RPMI7951 (cell line): ENCODE results near the gene MS4A8. TPM values are rescaled to one million over a fixed set of nuclear protein-coding genes. Genes with fewer than 3 reads are reported as not detected.
"Not testable (repeated sequence)": the region's sequence is repeated elsewhere in the genome, so short reads cannot be mapped to it uniquely, and the experiment has no call there.

ENCODE experiments used
- DNase-seq: peaks from one replicate; pipeline ENCODE4 v3.0.0-alpha.2; 2012; ENCODE audit warnings: low read depth
- total RNA-seq: library from RNA; depleted of rRNA; stranded (reverse); fragments of >200 nt; shearing (Covaris generic); gene quantifications from 2 replicates; pipeline ENCODE4 v1.2.3, GENCODE V29; 2014; rRNA removed

Gene MS4A8, protein sequence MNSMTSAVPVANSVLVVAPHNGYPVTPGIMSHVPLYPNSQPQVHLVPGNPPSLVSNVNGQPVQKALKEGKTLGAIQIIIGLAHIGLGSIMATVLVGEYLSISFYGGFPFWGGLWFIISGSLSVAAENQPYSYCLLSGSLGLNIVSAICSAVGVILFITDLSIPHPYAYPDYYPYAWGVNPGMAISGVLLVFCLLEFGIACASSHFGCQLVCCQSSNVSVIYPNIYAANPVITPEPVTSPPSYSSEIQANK
- not detected in 2 replicates for total RNA-seq

GRCh38 chr11:60699284-60699691, at the start of gene MS4A8:
Gene MS4A8 (plus strand): TSS chr11:60699612. CDS start chr11:60700861, 1,249 bp downstream.
- no peak for DNase-seq

GRCh38 chr11:60657888-60658287, 41.5 kb upstream of the MS4A8 start:
- DNase-seq, result no peak

- DNase-seq, result no peak
These were observed 41.0 kb upstream of the MS4A8 start for GRCh38 chr11:60658409-60658808.

- DNase-seq, result no peak
These were observed 27.2 kb upstream of the MS4A8 start for GRCh38 chr11:60672255-60672654.

DNA sequence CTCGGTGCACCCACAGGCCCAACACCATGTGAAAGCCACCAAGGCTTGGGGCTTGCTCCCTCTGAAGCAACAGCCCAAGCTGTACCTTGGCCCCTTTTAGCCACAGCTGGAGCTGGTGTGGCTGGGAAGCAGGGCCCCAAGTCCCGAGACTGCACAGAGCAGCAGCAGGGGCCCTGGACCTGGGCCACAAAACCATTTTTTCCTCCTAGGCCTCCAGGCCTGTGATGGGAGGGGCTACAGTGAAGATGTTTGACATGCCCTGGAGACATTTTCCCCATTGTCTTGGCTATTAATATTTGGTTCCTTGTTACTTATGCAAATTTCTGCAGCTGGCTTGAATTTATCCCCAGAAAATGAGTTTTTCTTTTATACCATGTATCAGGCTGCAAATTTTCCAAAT, 21.2 kb upstream of the MS4A8 start:
- DNase-seq, result not testable (repeated sequence)

DNA sequence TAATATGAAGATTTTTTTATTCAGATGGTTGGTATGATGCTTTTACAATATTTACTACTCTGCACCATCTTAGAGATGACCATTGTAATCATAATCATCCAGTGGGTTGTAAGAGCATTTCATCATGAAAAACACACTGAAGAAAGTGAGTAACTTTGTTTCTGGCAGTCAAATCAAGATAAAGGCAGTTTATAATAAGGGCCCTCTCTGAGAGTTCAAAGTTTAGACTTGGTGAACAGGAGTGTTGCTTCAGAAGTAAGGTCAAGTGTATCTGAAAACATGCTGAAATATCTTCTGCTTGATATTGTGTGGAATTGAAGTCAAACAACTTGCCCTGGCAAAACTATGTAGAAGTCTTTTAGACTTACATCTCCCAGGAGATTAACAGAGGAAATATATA, 19.5 kb upstream of the MS4A8 start:
- no peak for DNase-seq

GRCh38 chr11:60680455-60681119, 18.8 kb upstream of the MS4A8 start:
- no peak for DNase-seq

DNA sequence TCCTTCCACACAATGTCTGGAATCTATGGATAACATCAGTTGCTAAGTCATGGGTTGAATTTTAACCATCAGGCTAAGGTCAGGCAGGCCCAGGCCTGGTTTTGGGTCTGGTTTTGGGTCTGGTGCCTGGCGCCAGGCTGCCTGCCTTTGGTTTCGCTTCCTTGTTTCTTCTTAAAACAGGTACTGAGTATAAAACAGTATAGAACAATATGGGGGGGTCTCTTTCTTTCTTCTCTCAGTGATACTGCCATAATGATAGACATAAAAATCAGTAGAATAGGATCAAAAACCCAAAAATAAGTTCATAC, 14.9 kb upstream of the MS4A8 start:
- not testable (repeated sequence) for DNase-seq

DNA sequence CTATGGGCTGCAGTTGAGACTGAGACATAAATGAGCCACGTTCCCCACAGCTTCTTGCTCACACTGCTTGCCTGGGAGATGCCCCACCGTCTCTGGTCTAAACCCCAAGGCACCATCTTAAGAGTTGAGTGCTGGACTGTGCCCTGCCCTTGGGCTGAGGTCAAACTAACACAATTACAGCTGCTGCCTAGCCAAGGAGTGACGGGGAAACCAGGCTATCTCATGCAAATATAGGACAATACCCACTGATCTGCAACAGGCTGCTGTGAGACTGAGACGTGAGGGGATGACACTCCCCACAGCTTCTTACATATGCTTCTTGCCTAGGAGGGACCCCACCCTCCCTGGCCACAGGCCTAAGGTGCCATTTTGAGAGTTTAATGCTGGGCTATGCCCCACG, 7.8 kb upstream of the MS4A8 start:
- no peak for DNase-seq

DNA sequence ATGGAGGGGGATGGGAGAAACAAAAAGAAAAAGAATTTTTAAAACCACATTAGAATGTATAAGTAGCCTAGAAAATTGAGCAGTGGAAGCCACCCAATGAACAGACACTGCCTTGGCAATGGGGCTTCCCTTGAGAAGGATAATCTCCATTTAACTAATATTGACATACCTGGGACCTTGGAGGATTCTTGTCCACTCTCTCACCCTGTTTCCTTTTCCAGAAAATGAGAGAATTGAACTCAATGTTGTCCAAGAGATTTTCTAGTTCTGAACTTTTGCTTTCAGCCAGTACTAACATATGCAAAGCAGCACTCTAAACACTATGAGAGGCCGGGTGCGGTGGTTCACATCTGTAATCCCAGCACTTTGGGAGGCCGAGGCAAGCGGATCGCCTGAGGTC, 524 bp downstream of the MS4A8 start:
- DNase-seq, result no peak

DNA sequence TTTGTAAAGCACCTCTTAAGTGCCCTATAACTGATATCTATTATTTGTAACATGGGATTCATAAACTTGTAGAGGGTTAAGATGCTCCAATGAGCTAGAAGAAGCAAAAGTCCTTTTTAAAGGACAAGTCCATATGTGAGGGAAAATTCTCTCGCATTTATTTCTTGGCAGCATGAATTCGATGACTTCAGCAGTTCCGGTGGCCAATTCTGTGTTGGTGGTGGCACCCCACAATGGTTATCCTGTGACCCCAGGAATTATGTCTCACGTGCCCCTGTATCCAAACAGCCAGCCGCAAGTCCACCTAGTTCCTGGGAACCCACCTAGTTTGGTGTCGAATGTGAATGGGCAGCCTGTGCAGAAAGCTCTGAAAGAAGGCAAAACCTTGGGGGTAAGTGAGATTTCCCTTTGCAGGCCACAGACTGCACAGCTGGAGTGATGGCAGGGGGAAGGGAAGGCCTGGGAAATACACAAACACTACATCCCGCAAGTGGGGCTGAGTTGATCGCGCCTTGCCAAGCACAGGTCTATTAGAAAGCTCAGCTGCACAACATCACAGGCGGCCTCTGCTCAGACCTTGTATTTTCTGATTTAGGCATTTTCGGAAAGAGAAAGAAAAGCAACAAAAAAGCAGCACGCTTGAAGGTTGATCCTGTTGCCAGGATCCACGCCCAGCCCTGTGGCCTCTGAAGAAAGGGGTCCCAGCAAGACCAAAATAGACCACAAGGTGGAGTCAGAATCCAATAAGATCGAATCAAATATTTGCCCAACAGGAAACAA, 1.5 kb downstream of the MS4A8 start:
- DNase-seq, result peak; percentile 17

- no peak for DNase-seq
These were observed 2.0 kb downstream of the MS4A8 start for GRCh38 chr11:60701469-60701818.

- DNase-seq, result no peak
These were observed 4.0 kb downstream of the MS4A8 start for GRCh38 chr11:60703374-60703773.

- no peak for DNase-seq
These were observed 6.5 kb downstream of the MS4A8 start for GRCh38 chr11:60705895-60706294.

GRCh38 chr11:60706931-60707330, 7.5 kb downstream of the MS4A8 start:
- no peak for DNase-seq

DNA sequence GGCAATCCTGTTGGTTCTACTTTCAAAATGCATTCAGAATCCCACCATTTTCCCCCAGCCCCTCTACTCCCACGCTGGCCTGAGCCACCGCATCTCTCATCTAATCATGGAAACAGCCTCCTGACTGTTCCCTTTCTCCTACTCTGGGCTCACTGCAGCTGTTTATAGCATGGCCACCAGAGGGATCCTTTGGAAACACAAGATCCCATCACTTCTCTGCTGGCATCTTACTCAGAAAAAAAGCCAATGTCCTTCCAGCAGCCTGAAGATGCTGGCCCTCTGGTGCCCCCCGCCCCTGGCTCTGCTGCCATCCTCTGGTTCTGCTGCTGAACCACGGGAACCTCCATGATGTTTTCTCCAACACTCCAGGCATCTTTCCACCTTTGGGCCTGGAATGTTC, 11.1 kb downstream of the MS4A8 start:
- DNase-seq, result peak; percentile 5

- DNase-seq, result no peak
These were observed 11.9 kb downstream of the MS4A8 start for GRCh38 chr11:60711276-60711675.

- not testable (repeated sequence) for DNase-seq
These were observed 14.0 kb downstream of the MS4A8 start for GRCh38 chr11:60713423-60713822.

DNA sequence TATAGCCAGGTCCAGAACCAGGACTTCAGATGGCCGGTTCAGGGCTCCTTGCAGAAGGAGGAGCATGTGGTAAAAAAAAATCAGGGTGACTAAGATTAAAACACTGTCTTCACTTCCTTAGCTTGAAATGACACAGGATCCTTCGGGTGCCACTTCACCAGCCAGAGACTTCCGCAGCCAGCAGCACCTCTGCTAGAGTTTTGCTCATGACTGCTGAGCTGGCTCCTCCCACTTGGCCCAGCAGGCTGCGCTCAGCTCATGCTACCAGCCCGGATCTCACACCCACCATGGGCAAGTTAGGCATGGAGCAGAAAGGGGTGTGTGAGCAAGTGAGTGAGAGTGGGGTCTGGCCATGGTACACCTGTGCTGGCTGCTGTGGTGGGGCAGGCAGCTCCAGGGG, 18.5 kb downstream of the MS4A8 start:
- no peak for DNase-seq

- DNase-seq, result no peak
These were observed 19.3 kb downstream of the MS4A8 start for GRCh38 chr11:60718524-60719316.

DNA sequence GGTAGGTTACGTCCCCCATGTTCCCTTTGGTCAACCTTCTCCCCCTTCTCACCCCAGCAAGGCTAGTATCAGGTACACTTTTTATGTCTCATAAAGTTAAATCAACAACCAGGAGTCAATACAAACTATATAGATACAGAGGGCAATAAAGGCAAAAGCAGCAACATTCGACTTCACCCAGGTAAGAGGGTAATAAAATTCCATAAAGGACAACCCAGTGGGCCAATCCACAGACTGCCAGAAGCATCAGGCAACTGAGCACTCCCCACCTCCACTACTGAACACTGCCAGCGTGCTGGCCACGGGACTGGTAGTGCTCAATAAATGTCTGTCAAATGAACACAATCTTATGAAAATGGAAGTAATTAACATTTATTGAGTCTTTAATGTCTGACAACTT, 20.0 kb downstream of the MS4A8 start:
- DNase-seq, result no peak

DNA sequence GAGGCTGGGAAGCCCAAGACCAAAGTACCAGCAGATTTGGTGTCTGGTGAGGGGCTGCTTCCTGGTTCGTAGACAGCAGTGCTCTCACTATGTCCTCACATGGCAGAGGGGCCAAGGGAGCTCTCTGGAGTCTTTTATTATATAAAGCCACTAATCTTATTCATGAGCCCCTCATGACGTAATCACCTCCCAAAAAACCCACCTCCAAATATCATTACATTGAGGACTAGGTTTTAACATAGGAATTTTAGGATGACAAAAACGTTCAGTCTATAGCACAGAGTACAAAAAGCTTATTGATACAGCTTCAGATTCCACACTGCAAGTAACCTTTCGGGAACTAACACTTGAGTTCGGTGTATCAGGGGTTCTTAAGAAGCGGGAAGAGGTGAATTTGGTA, 21.0 kb downstream of the MS4A8 start:
- DNase-seq, result no peak
